GM19099 (cell line): ENCODE results near the gene TMED5.

Source experiments
- POLR2A ChIP-seq: IDR thresholded peaks from 3 replicates; pipeline ENCODE4 v1.6.1; 2011; ENCODE audit warnings: low read depth; ENCODE audit not compliant: insufficient read length; ENCODE audit errors: extremely low read depth

Gene TMED5

DNA sequence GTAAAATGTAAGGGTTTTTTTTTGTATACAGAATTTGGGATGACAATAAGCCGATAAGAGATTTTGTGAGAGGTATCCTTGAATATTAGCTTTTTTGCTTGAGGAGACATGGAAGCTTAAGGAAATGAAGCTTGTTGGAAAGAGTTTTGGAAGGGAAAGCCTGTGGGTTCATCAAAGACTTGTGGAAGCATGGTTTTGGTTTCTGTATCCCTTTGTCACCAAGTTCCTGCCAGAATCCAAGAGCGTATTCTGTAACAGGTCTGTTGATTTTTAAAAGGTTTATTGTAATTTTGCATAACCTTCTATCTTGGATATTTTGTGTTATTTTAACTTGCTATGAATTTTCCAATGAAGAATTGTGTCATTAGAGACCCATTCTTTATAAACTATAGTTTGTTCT, 38.1 kb downstream of the TMED5 start:
- no peak for TF ChIP-seq POLR2A

DNA sequence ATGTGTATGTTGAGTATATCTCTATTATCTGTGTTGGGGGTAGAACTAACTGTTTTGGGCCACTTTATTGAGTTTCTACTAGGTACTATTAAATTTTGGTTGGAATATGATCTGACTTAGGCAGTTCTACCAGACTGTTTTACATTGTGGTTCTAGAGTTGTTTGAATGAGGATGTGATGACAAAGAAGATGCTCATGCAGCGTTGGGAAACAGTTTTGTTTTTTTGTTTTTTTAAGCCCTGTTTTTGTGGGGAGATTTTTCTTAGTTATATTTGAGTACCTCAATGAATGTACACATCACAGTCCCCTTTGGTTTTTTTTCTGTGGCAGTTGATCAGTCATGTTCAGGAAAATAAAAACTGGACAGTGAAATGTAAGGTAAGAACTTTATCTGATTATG, 40.1 kb downstream of the TMED5 start:
- no peak for TF ChIP-seq POLR2A

DNA sequence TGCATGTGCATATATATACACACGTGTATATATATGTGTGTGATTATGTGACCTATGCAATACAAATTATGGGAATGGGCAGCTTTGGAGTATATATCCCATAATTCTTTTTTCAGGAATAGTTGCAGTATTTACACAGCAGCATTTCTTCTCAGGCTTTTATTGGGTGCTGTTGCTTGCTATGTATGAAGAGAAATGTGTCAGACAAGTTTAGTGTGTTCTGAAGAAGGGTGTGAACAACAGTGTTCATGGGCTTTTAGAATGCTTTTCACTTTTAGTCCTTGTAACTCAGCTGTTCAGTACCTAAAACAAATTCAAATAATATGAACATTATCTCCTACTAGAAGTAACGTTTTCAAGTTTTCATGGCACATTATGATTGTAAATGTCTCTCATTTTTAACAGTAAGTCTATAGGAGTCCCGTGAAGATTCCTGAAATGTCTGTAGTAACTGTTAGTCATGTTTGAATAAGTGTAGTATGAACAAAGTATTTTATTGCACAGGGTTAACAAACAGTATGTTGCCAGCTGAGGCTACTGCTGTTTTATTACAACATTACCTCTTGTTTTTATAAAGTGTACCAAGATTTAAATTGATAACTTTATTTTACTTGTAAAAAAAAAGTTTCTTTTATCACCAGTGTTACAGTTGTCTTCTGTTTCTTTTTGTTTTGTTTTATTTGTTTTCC, 42.5 kb downstream of the TMED5 start:
- no peak for TF ChIP-seq POLR2A

DNA sequence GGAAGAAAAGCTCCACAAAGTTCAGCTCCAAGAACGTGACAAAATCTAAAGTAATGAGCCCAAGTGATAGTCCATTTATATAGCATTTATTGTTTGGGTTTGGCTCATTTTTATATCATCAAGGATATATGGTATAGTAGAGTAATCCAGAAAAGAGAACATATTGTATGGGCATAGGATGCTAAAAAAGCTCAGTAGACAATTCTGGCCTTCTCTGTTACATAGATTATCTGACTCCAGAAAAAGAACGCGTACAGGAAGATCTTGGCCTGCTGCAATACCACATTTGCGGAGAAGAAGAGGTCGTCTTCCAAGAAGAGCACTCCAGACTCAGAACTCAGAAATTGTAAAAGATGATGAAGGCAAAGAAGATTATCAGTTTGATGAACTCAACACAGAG, 43.8 kb downstream of the TMED5 start:
- no peak for TF ChIP-seq POLR2A

DNA sequence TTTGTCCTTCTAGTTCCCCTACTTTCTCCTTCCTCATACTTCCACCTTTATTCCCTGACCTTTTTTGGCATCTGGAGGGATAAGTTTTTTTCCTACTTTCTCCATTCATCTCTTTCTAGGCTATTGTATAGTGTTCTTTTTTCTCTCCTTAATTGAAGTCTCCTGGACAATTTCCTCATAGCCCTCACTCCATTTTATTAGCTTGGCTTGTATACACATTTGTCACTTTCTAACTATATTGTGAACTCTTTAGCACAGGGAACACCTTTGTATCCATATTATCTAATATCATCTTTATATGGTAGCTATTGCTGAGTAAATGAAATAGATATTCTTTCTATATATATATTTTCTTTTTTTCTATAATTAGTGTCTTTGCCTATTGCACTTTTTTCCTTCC, 47.6 kb downstream of the TMED5 start:
- no peak for TF ChIP-seq POLR2A

DNA sequence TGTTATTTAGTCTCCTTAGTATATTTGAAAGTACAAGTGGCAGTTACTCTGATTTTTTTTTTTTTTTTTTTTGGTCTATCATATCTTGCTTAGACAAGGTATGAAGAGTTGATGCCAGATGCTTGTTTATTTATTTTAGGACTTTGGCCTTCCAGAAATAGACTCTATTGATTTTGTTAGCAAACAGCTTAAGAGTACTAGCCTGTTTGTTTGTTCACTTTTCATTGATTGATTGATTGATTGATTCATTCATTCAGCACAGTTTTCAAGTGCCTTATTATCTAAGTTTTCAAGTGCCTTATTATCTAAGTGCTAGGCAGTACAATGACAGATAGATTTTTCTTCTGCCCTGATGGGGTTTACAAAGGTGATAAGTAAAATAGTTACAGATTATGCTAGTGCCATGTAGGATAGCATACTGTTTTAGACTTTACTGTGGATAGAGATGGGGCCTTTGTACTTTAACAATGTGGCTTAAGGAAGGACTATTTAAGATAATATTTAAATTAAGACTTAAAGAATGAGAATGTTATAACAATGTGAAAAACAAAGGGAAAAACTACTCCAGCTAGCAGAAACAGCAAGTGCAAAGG, 50.6 kb downstream of the TMED5 start:
- no peak for TF ChIP-seq POLR2A

DNA sequence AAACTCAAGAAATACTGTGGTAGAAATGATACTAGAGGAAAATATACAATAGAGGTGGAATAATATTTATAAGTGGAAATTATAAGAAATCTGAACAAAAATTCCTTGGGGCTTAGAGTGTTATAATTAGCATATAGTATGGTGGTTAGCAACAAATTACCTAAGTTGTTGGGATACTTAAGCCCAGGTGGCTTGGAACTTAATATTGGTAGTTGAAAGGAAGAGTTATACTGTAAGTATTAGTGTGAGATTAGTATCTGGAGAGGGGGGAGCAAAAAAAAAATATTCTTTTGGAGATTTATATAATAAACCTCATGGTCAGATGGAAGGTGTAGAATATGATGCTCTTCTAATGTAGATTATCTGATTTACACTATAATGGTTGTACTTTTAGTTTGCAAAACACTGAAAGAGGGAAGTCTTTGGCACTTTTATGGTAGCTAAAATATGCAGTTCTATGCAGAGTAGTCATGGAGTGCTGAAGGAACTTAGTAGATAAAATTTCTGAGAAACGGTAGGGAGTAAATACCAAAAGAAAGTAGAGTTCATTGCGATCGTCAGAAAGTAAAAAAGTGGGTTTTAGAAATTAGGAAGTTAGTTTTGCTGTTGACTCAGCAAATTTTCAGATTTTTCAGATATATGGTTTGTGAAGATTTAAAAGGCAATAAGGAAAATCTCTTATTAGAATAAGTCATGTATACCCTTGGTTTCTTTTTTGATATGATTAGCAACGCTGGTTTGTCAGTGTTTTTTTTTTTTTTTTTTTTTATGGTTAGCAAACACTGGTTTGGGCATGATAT, 55.5 kb downstream of the TMED5 start:
- TF ChIP-seq POLR2A: no peak

DNA sequence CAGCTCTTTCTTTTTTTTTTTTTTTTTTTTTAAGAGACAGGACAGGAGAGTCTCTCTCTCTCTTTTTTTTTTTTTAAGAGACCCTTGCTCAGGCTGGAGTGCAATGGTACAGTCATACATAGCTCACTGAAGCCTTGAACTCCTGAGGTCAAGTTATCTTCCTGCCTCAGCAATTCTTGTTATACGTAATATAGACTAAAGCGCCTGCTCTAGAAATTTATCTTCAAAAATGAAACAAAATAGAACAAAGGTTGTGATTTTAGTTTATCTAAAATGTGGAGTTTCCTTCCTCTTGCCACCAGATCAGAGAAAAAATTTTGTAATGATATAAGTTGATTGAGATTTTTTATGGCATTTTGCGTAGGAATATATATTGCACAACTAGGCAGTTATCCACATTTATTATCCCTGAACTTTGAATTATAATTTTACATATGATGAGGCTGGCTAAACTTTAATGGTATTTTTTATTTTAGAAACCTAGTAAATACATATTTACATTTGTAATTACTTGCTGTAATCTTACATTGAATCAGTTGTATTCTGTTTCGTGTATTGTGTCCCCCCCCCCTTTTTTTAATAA, 56.9 kb downstream of the TMED5 start:
- no peak for TF ChIP-seq POLR2A

DNA sequence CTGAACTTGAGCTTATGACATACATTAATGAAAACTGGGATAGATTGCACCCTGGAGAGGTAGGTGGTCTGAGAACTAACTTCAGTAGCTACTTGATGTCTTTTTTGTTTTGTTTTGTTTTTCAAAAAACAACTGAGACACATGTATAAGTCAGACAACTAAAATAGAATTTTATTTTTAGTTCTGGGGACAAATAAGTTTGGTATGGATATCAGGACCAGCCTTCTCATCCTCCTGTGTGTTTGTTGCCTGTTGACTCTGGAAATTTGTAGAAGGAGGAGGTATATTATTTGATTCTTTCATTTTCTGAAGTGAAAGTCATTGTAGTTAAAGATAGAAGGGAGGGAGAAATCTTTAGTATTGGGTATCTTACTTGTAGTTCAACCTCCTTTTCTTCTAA, 59.6 kb downstream of the TMED5 start:
- TF ChIP-seq POLR2A: no peak

DNA sequence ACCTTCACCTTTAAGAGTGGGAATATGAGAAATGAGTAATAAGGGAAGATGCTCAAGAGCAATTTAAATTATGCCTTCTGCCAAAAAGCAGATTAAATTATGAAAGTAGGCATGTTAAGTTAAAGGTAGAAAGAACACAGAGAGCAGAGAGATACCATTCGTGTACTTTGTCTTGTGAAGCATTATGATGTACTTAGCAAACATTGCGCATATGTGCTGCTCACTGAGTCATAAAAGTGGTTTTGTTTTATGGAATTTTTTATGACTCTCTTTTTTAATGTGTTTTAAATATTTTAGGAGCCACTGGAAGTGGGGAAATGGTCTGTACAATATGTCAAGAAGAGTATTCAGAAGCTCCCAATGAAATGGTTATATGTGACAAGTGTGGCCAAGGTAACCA, 65.8 kb downstream of the TMED5 start:
- no peak for TF ChIP-seq POLR2A

DNA sequence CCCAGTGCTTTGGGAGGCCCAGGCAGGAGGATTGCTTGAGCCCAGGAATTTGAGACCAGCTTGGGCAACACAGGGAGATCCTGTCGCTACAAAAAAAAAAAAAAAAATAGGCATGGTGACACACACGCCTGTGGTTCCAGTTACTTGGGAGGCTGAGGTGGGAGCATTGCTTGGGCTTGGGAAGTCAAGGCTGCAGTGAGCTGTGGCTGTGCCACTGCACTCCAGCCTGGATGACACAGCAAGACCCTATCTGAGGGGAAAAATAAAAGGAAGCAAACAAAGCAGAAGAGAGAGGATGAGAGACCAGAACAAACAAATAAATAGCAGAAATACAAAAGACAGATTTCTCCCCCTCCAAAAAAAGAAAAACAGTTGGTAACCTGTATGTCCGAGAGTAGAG, 67.1 kb downstream of the TMED5 start:
- no peak for TF ChIP-seq POLR2A

DNA sequence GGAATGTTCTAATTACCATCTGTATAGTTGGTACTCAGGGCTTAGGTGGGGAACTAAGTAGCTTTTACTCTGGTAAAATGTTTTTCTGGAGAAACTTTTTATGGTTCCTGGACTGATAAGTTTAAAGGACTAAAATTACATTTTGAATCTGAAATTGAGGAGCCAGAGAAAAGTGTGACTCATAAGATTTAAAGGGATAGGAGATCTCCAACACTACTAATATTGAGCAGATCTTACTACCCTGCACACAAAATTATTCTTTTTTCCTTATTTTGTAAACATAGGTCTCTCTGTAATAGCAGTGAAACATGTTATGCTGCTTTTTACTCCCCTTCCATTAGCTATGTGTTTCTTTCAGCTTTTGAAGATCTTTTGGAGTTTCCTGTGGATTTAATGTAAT, 68.7 kb downstream of the TMED5 start:
- no peak for TF ChIP-seq POLR2A

DNA sequence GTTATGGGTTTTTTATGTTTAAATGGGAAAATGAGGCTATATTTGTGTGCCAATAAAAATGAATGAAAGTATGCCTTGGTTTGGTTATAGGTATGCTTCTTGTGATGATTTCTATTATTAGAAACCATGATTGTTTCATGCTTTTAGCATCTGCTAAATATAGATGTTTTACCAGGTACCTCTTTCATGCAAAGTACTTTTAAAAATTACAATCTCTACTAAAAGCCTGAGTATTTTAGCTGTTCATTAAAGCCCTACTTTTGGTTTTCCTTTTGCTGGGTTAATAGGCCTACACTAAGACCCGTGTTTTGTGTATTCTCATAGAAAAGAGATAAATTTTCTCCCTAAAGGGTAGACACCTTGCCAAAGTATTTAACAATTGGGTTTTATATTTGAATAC, 69.1 kb downstream of the TMED5 start:
- no peak for TF ChIP-seq POLR2A

DNA sequence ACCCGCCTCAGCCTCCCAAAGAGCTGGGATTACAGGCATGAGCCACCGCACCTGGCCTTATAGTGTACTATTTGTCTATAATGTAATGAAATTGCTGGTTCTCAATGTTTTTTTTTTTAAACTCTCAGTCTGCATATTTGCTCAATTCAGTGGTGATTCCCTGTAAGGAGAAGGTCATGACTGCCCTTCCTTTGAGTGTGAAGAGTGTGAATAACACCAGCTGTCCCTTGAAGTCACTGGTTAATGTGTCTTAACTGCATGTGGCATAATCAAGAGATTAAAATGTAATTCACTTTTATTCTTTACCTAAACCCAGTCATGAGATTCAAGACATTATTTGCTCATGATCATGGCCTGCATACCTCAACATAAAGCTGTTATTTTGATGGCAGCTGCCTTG, 70.6 kb downstream of the TMED5 start:
- TF ChIP-seq POLR2A: no peak

DNA sequence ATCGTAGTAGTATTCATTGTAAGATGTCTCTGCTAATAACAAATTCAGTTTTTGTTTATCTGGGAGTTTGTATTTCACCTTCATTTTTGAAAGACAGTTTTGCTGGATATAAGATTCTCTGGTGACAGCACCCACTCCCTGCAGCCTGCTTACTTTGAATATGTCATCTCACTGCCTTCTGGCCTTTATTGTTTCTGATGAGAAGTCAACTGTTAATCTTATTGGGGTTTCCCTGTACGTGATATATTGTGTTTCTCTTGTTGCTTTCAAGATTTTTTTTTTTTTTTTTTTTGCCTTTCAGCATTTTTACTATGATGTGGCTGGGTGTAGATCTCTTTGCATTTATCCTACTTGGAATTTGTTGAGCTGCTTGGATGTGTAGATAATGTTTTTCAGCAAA, 71.9 kb downstream of the TMED5 start:
- TF ChIP-seq POLR2A: no peak

DNA sequence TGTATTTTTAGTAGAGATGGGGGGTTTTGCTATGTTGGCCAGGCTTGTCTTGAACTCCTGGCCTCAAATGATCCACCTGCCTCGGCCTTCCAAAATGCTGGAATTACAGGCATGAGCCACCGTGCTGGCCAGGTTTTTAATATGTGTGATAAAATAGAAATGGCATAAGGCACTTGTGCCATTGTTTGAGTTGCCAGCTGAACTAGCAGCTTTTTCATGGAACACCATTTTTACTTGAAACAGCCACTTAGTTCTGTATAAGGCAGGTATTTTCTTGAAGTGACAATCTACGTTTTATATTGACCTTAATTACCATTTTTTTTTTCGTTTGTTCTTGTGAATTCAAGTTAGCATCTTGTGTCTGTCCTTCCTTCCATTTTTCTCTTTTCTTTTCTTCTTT, 72.8 kb downstream of the TMED5 start:
- TF ChIP-seq POLR2A: no peak
